Testis (tissue), 2 donors: ENCODE measurements around the gene PITX1.

Experiments used
- CTCF ChIP-seq, 3 experiments: fragments of 450-650 bp in 2 of 3; fragments of 200-600 bp in 1 of 3; sonication (generic) in 1 of 3; IDR thresholded peaks; one replicate each; pipeline ENCODE4 v1.5.1; 2016 to 2019; ENCODE audit warnings: antibody characterized with exemption in 3 of 3, mild to moderate bottlenecking in 2 of 3, moderate library complexity in 1 of 3
- POLR2A ChIP-seq: fragments of 450-650 bp; IDR thresholded peaks from one replicate; pipeline ENCODE4 v1.6.1; 2017; ENCODE audit warnings: antibody characterized with exemption, mild to moderate bottlenecking, moderate library complexity

- TF ChIP-seq POLR2A (no peak), CTCF (IDR thresholded peaks at IDR 0.05) (no peak)
Observed at GRCh38 chr5:135028791-135029476, 5.1 kb downstream of the PITX1 start.
